HG03342 (cell line): ENCODE measurements around the gene TGM1.
"Not testable (repeated sequence)": the region's sequence is repeated elsewhere in the genome, so short reads cannot be mapped to it uniquely, and the experiment has no call there.

Experiments
- ATAC-seq: cut with Tn5 transposase; IDR thresholded peaks from one replicate; pipeline ENCODE4 v1.9.1; 2021; ENCODE audit warnings: mild to moderate bottlenecking, moderate library complexity; ENCODE audit not compliant: unreplicated experiment

The TGM1 gene

DNA sequence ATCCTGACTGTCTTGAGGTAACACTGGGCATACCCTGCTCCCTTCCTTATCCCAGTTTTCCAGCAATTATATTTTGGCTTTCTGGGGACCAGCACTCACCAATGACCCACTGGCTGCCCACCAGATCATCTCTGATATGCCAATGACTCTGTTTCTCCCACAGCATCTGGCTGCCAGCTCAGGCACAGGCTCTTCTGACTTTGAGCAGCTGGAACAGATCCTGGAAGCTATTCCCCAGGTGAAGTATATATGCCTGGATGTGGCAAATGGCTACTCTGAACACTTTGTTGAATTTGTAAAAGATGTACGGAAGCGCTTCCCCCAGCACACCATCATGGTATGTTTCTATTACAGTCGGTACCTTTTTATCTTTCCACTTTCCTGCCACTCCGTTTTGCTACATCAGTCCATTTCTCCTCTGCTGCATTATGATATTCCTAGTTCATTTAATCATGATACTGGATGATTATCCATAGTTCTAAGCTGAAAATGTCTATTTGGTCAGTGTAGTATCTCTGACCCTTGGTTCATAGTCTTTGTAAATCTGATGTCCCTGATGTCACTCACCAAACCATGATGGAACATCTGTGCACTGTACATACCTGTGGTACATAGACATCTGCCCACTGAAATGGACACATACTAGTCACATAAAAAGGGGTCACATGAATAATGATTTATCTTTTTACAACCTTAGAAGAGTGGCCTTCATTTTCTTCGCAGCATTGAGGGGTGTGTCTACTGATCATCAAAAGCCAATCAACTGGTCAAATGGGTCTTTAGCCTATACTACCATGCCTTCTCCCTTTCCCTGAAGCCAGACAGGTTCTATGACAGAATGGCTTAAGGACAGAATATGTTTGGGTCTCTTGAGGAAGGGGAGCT lies 26.9 kb downstream of the TGM1 start:
- ATAC-seq, result no peak

- ATAC-seq, result no peak
Measured at GRCh38 chr14:24234095-24235005, 28.6 kb downstream of the TGM1 start.

GRCh38 chr14:24233538-24233866 lies 29.5 kb downstream of the TGM1 start:
- no peak for ATAC-seq

- ATAC-seq, result peak; percentile 49
Measured at GRCh38 chr14:24232645-24233537, 30.1 kb downstream of the TGM1 start, which contains the start of gene GMPR2. TSS of gene GMPR2 (plus strand) at chr14:24232929. CDS start at chr14:24233254, 325 bp downstream.

- peak; percentile 63 for ATAC-seq
Measured at GRCh38 chr14:24232121-24232644, 30.8 kb downstream of the TGM1 start, which contains the start of gene NEDD8. TSS of gene NEDD8 (minus strand) at chr14:24232367. CDS start at chr14:24232267, 100 bp downstream.

GRCh38 chr14:24231263-24232120 lies 31.5 kb downstream of the TGM1 start:
- peak; percentile 7 for ATAC-seq

GRCh38 chr14:24228902-24229301 lies 34.1 kb downstream of the TGM1 start:
- no peak for ATAC-seq

- ATAC-seq, result no peak
Measured at GRCh38 chr14:24226473-24226872, 36.5 kb downstream of the TGM1 start.

DNA sequence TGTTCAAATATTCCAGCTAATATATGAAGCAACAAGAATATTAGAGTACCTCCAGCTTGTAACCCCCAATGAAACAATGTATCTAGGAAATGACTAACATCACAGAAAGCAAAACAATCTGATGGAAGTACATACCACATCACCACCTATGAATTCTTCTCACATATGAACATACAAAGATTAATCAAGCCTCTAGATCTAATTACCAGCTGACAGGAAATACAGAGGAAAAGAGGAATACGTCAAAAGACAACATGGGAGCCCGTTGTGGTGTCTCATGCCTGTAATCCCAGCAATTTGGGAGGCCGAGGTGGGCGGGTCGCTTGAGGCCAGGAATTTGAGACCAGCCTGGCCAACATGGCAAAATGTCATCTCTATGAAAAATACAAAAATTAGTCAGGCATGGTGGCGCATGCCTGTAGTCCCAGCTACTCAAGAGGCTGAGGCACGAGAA lies 38.3 kb downstream of the TGM1 start:
- ATAC-seq, result no peak

- ATAC-seq, result not testable (repeated sequence)
Measured at GRCh38 chr14:24222987-24223386, 40.0 kb downstream of the TGM1 start.

DNA sequence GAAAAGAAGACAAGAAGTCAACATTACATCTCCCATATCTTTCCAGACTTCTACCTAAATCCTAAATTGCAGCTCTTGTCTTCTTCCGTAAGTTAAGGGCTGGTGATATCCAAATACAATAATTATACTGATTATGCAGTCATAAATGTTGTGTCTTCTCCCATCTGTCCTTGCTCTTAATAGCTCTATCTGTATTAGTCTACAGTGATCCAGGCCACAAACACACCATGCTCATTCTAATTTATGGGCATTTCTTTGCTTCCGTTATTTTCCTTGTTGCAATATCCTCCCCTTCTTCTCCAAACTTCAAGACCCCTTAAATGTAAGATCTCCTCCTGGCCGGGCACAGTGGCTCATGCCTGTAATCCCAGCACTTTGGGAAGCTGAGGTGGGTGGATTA lies 43.5 kb downstream of the TGM1 start:
- no peak for ATAC-seq

GRCh38 chr14:24219080-24219479 lies 43.9 kb downstream of the TGM1 start:
- no peak for ATAC-seq

GRCh38 chr14:24216876-24217275 lies 46.1 kb downstream of the TGM1 start:
- ATAC-seq, result not testable (repeated sequence)

DNA sequence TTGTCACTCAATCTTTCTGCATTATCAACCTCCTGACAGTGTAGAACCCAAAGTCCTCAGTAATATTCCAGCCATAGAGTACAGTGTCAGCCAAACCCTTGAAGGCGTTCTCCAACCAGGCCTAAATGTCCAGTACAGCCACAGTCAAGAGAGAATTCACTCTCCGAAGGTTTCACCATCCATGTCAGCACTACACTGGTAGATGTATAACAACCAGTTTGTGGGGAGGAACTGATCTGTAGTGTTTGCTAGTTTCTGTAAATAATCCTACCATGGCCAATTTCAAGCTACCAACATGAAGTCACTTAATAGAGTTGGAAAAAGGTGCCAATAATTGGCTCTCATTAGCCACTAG lies 46.7 kb downstream of the TGM1 start:
- no peak for ATAC-seq

GRCh38 chr14:24215495-24216344 lies 47.3 kb downstream of the TGM1 start, which contains the start of gene MDP1:
TSS of gene MDP1 (minus strand) at chr14:24216066. CDS start at chr14:24215955, 111 bp downstream.
- peak; percentile 61 for ATAC-seq

DNA sequence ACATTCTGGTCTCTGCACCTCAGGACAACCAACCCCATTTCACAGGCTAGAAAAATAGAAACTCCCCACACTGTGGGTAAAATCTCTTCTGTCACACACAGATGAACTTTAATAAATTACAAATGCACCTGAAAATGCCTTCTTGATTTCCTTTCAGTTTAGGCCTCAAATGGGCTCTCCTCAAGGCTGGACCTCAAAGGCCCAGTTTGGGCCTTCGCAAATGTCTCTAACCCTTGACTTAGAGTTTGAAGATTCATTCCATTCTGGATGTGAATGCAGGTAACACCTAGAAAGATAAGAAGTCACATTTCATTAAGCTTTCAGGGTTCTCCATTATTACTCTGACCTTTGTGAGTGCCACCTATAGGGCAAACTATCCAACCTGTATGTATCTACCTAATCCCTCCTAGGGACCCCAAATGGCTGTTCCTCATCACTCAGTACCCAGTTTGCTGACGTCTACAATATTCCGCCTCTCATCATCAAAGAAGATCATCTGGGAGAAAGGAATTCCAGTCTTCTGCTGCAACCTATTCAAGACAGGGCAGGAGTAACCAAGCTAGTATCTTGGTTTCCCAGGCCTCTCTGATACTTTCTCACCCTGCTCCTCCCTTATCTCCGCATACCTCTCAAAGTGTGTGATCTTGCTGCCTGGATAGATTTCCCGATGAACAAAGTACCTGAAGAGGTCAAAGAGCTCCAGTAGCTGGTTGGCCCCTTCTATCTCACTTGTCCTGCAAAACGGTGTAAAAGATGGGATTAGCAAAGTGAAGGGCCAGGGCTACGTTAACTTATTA lies 48.9 kb downstream of the TGM1 start:
- ATAC-seq, result no peak
